DND-41 (cell line): ENCODE measurements around the gene QARS1.

Experiments used
- ATAC-seq: fragments of 200-7000 bp; cut with Tn5 transposase; 3 replicates; pipeline ENCODE4 v1.9.1; 2021; ENCODE audit warnings: low read depth; ENCODE audit not compliant: insufficient read depth
- DNase-seq: peaks from one replicate; pipeline ENCODE4 v3.0.0-alpha.2; 2020
- H2AFZ ChIP-seq: 2 replicates; pipeline ENCODE4 v1.6.0; 2012; ENCODE audit warnings: low read depth, low read length
- H3K27ac ChIP-seq: 2 replicates; pipeline ENCODE4 v1.5.1; 2012; ENCODE audit warnings: low read length, inconsistent platforms
- H3K27me3 ChIP-seq: fragments of 200-600 bp; sonication (generic); 2 replicates; pipeline ENCODE4 v1.6.0; 2012; ENCODE audit warnings: low read length, mild to moderate bottlenecking, inconsistent platforms; ENCODE audit not compliant: insufficient read depth, poor library complexity
- H3K36me3 ChIP-seq: 2 replicates; pipeline ENCODE4 v1.5.1; 2012; ENCODE audit warnings: low read length, inconsistent platforms; ENCODE audit not compliant: insufficient read depth
- H3K4me1 ChIP-seq: 2 replicates; pipeline ENCODE4 v1.5.1; 2012; ENCODE audit warnings: mild to moderate bottlenecking, low read length; ENCODE audit not compliant: insufficient read depth
- H3K4me2 ChIP-seq: 2 replicates; pipeline ENCODE4 v1.6.0; 2012; ENCODE audit warnings: mild to moderate bottlenecking, moderate library complexity, low read length, inconsistent platforms; ENCODE audit not compliant: insufficient read depth
- H3K4me3 ChIP-seq, 2 experiments: fragments of 200-600 bp in 1 of 2; shearing (Covaris generic) in 1 of 2; 2 replicates each; pipeline ENCODE4 v1.5.1; 2012 to 2016; ENCODE audit warnings: inconsistent platforms in 2 of 2, low read length in 2 of 2, mild to moderate bottlenecking in 2 of 2, low read depth in 1 of 2, moderate library complexity in 1 of 2
- H3K79me2 ChIP-seq: 2 replicates; pipeline ENCODE4 v1.6.0; 2012; ENCODE audit warnings: low read length, inconsistent platforms; ENCODE audit not compliant: insufficient read depth
- H3K9ac ChIP-seq: 2 replicates; pipeline ENCODE4 v1.6.0; 2012; ENCODE audit warnings: low read depth, mild to moderate bottlenecking, inconsistent platforms, low read length, moderate library complexity
- H3K9me3 ChIP-seq: 2 replicates; pipeline ENCODE4 v1.5.1; 2012; ENCODE audit warnings: low read length, moderate library complexity, mild to moderate bottlenecking, inconsistent platforms; ENCODE audit not compliant: insufficient read depth, severe bottlenecking
- H4K20me1 ChIP-seq: 2 replicates; pipeline ENCODE4 v1.6.0; 2012; ENCODE audit warnings: low read length; ENCODE audit not compliant: insufficient read depth
- CTCF ChIP-seq: IDR thresholded peaks from 2 replicates; pipeline ENCODE4 v1.5.1; 2012; ENCODE audit warnings: borderline replicate concordance, low read length, moderate library complexity, mild to moderate bottlenecking; ENCODE audit not compliant: poor library complexity, severe bottlenecking; ENCODE audit errors: extremely low read depth
- EZH2 ChIP-seq: IDR thresholded peaks from 3 replicates; pipeline ENCODE4 v1.6.1; 2012; ENCODE audit warnings: borderline replicate concordance, low read depth, mild to moderate bottlenecking, moderate library complexity, low read length, inconsistent platforms; ENCODE audit not compliant: severe bottlenecking

QARS1 gene

DNA sequence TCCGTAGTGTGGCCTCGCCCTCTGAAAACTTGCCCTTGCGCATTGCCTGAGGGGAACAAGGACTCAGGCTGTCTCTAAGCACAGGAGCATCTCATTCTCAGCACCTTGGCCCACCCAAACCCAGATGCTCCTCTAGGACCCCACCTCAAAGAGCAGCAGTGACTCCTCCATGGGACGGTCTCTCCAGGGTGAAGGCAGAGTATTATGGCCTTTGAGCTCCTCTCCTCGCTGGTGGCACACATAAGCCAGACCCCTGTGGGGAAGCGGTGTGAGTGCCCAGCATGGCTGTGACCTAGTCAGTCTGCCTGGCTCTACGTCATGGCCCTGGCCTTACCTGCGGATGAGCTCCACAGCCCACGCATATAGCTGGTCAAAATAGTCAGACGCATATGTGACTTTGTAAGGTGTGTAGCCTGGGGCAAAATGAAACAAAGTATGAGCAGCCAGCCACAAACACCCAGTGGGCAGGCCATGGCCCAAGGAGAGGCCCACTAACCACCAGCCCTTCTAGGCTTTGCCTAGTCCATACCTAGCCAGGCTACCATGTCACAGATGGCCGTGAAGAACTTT, 4.4 kb downstream of the QARS1 start:
- Histone ChIP-seq H3K4me1 (peaks cover 27% of the 10 kb centered on the region), H3K27ac (no peak overlapping the region), H3K9ac (no peak overlapping the region), H2AFZ (no peak overlapping the region), H4K20me1 (no peaks in the 10 kb centered on the region), H3K79me2 (peaks cover 29% of the 10 kb centered on the region), H3K9me3 (no peaks in the 10 kb centered on the region), H3K4me3 (no peak overlapping the region), H3K36me3 (peaks cover 72% of the 10 kb centered on the region), H3K27me3 (no peaks in the 10 kb centered on the region), H3K4me2 (no peak overlapping the region)
- ATAC-seq (no peak), DNase-seq (no peak)
- no peak for TF ChIP-seq EZH2
- no peak for TF ChIP-seq CTCF

- peaks cover 72% of the 10 kb centered on the region for H3K36me3 ChIP-seq
Observed at GRCh38 chr3:49098910-49099630, 5.5 kb downstream of the QARS1 start.

DNA sequence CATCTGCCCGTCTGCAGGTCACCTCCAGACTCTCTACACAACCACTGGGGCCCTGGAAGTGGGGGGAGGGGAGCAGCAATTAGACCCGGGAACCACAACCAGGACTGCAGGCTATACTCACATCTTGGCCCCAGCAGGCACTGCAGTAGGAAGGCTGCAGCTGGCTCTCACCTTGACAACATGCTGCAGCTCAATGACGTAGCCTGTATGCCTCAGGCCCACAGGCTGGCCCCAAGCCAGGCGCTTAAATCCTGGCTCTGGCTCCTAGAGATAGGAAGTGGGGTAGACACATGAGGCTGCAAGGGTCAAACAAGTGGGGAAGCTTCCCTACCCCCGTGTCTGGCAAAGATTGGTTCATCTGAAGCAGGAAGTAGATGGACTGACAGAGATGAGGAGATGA, 6.1 kb downstream of the QARS1 start:
- Histone ChIP-seq H3K4me3 (no peak overlapping the region), H3K79me2 (peaks cover 15% of the 10 kb centered on the region), H3K27me3 (no peaks in the 10 kb centered on the region), H3K36me3 (peaks cover 69% of the 10 kb centered on the region), H3K27ac (no peak overlapping the region), H3K9ac (no peak overlapping the region), H3K4me1 (peaks cover 24% of the 10 kb centered on the region), H3K4me2 (no peak overlapping the region), H3K9me3 (no peaks in the 10 kb centered on the region), H2AFZ (no peak overlapping the region), H4K20me1 (no peaks in the 10 kb centered on the region)
- no peak for TF ChIP-seq EZH2
- TF ChIP-seq CTCF, result no peak
- no peak for ATAC-seq
- DNase-seq, result no peak

More at GRCh38 chr3:49098910-49099630, 5.5 kb downstream of the QARS1 start:
- no peak overlapping the region for H3K4me2 ChIP-seq
- no peaks in the 10 kb centered on the region for H4K20me1 ChIP-seq
- H3K4me1 ChIP-seq, result peaks cover 31% of the 10 kb centered on the region
- H3K27me3 ChIP-seq, result no peaks in the 10 kb centered on the region
- no peaks in the 10 kb centered on the region for H3K9me3 ChIP-seq
- no peak overlapping the region for H2AFZ ChIP-seq
- H3K4me3 ChIP-seq, result no peak overlapping the region
- TF ChIP-seq EZH2, result no peak
- TF ChIP-seq CTCF, result no peak
- DNase-seq (no peak), ATAC-seq (no peak)
- no peak overlapping the region for H3K9ac ChIP-seq
- peaks cover 21% of the 10 kb centered on the region for H3K79me2 ChIP-seq
- H3K27ac ChIP-seq, result no peak overlapping the region
